Right lobe of liver (tissue), 4 donors: ENCODE results near the gene TMEM134.

Experiments used
- CTCF ChIP-seq, 4 donors: fragments of 200-600 bp in 3 of 4; fragments of 450-650 bp in 1 of 4; IDR thresholded peaks; one replicate each; pipeline versions ENCODE4 v1.5.1 to v1.8.0; 2016 to 2022; ENCODE audit warnings: antibody characterized with exemption in 4 of 4, mild to moderate bottlenecking in 2 of 4
- POLR2A ChIP-seq: fragments of 450-650 bp; IDR thresholded peaks from one replicate; pipeline ENCODE4 v1.6.1; 2017; ENCODE audit warnings: antibody characterized with exemption, mild to moderate bottlenecking
- donor health status: DM: no; HTN: no; CAD: no.
- donor health status: DM: no; HTN: no; CAD: no.
- donor health status: DM: no; HTN: yes; CAD: no.

GRCh38 chr11:67506426-67507051, 37.5 kb upstream of the TMEM134 start:
- TF ChIP-seq CTCF (IDR thresholded peaks at IDR 0.05) (peak in 2 of 4 donors; percentile 2 to 16), POLR2A (no peak)
